GM19035 (cell line): Measurements from ENCODE around the gene ZNFX1.
A peak's percentile ranks its signal among the peaks of the same experiment; 100 is the strongest.
"Not testable (repeated sequence)": the region's sequence is repeated elsewhere in the genome, so short reads cannot be mapped to it uniquely, and the experiment has no call there.

Source experiments
- ATAC-seq: cut with Tn5 transposase; IDR thresholded peaks from one replicate; pipeline ENCODE4 v1.9.1; 2021; ENCODE audit not compliant: unreplicated experiment

Gene ZNFX1

DNA sequence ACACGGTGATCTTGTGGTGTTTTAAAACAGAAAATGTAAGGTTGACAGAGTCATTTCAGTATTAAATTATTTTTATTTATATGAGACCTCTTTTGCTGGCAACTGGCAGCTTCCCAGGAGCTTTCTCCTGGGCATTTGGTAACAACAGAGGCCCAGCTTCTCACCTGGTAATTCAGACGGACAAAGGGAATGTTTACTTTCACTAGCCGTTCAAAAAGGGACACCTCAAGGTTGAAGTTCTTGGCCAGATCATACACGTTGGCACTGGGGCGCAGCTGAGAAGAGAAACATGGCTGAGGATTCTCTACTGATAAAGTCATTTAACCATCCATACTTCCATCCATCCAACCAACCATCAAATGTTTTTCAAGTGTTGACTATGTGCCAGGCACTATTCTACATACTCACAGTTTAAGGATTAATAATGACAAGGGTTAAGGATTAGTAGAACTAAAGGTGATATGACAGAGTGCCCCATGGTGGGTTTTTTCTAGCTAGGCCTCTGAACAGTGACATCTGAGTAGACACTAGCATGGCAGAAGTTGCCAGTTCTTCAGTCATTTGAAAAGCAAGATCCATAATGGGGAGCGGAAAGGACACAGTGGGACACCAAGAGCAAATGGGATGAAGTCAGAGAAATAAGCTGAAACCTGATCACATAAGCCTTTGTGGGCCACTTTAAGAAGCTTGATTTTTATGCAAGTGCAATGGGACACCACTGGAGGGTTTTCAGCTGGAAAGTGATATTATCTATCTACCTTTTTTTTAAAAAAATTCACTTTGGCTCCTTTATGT is 25.1 kb downstream of the ZNFX1 start:
- no peak for ATAC-seq

DNA sequence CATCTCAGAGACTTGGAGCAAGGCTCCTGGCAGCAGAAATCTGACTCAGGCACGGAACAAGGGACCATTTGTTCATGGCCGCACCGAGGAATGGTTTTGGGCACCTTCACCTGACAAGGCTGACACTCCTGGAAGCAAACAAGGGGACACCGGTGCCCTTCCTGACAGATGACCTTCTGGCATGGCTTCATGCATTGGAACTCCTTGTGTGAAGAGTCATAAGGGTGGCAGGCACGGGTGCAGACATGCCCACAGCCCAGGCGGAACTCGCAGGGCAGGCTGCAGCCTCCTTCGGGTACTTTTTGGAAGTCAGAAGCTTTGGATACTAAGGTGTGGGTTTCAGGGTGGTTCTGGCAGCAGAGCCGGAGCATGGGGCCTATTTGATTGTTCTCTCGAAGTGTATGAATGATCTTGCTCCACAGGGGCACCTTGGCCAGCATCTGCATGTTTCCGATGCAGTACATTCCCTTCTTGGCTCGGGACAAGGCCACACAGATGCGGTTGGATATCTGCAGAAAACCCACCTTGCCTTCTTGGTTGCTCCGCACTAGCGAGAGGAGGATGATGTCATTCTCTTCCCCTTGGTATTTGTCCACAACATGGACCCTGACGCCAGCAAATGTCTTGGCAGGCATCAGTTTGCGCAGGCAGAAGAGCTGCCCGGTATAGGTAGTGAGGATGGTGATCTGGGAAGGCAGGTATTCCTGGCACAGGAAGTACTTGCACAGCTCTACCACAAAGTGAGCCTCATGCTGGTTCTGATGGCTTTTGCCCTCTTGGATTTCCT is 28.8 kb downstream of the ZNFX1 start:
- ATAC-seq = no peak

DNA sequence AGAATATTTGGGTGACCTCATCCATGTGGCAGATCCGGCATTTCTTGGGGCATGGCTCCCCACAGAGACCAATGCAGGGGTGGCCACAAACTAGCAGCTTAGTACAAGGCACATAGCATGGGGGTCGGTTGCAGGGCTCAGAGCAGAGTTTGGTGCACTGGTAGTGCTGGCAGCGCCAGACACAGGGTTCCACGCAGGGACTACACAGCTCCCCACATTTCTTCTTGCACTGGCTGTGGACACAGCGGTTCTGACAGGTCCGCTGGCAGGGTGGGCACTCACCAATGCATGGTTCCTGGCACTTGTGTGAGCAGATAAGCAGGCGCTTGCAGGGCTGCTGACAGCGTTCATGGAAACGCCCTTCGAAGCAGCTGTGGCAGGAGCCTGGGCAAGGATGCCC is 29.6 kb downstream of the ZNFX1 start:
- ATAC-seq = no peak

DNA sequence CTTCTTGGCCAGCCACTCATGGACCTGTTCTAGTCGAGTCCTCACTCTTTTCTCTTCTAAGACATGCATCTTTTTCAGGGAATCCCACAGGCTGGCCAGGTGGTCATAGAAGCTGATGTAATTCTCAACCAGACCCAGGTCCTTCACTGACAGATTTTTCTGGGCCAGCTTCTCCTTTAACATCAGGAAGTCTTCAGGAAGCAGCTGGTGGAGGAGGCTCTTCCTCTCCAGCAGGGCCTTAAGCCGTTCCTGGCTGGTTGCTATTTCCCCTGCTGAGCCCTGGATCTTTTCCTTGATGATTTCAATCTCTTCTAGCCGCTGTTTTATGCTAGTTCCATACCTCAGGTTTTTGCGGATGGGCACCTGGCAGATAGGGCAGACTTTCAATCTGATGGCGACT is 30.1 kb downstream of the ZNFX1 start:
- ATAC-seq = no peak

DNA sequence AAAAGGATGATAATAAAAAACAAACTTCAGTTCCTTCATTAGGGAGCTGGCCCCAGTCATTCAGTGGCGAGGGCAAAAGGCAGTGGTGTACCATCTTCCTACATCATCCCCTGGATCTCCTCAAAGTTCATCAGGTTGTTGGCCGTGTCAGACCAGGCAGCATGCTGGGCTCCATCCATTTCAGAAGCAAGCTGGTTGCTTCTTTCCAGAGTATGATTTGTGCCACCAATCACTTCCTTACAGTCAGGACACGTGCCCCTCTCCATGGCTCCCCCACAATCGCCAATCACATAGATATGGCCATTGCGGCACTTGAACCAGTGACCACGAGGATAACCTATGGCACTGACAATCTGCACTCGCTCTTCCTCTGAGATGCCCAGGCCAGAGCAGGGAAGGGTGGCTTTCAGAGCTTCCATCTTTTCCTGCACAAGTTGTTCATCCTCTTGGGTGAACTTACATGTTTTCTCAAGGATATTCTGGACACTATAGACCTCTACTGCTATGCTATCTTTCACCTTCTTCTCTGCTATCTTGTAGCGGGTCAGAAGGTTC is 30.6 kb downstream of the ZNFX1 start:
- ATAC-seq = no peak

DNA sequence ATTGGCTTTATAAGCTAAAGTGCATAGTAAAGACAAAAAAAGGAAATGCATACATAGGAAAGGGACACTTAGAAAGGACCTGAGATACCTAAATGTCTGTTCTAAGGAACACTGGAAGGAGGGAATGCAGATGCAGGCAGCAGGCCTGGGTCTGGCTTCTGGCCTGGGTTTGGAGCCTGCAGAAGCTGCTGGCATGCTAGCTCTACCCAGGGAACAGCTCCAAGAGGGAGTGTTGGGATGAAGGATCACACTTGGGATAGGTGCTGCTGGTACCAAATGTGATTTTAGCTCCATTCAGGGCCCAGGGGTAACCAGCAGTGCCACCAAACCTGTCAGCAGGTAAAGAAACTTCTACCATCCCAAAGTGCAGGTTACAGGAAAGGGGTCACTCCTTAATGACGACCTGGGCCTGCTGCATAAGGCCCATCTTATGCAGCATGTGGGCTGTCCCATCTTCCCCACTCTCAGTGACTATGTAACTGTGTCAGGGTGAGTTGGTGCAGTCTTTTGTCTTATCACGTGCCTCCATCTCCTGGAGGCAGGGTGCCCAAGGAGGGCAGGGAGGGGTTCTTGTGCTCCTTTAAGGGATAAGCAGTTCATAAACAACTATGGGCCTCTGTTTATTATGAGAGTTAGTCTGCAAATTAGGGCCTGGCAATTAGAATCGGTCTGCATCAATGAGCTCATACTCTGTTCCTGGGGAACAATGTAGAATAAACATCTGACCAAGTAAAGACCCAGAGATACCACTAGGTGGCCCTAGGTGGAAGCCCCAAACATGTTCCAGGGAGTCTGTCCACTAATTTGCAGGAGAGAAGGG is 31.7 kb downstream of the ZNFX1 start:
- ATAC-seq = no peak

DNA sequence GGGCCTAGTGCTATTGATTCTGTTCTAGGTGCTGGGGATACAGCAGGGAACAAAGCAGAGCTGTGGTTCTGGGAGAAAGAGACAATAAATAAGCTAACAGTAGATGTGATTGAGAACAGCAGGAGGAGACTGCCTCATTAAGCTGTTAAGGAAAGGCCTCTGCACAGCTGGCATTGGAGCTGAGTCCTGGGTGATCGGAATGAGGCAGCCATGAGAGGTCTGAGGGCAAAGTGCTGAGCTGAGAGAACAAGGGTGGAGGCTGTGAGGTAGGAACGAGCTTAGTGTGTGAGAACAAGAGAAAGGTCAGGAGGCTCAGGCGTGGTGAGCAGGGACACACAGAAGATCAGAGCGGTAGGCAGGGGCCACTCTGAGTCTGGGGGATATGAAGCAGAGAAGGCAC is 40.3 kb downstream of the ZNFX1 start:
- no peak for ATAC-seq

DNA sequence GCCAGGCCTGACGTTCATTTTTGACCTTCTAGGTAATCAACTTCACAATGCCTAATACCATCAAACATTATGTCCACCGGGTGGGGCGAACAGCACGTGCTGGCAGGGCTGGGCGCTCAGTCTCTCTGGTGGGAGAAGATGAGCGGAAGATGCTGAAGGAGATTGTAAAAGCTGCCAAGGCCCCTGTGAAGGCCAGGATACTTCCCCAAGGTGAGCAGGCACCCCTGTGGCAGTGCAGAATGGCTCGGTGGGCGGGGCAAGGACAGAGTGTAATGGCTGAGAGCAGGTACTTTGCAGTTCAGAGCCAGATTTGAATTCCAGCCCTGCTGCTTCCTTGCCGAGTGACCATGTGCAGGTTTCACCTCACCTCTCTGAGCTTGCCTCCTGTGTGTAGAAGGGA is 41.6 kb downstream of the ZNFX1 start:
- no peak for ATAC-seq

DNA sequence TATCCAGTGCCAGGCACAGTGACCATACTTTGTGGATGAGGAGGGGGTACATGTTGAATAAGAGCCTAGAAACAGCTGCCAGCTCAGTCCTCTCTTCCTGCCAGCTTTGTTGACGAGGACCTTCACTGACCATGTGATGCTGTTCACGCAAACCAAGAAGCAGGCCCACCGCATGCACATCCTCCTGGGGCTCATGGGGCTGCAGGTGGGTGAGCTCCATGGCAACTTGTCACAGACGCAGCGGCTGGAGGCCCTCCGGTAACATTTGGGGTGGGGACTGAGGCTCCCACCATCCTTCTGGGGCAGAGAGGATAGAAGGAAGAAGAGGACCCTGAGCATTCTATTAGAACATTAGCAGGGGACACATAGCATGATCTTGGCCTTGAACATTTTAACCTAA is 43.0 kb downstream of the ZNFX1 start:
- ATAC-seq = no peak

DNA sequence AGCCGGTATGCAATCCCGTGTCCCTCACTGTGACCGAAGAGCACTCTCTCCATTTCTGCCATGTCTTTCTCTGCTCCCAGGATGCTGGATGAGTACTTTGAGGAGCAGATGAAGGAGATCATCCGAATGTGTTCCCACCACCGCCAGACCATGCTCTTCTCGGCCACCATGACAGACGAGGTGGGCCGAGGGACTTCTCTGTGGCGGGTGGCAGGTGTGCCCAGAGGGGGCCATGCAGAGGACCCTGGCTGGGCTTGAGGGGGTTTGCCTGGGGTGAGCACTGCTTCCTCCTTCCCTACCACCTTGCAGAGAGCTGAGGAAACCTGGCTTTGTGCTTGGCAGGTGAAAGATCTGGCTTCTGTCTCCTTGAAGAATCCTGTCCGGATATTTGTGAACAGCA is 44.6 kb downstream of the ZNFX1 start:
- ATAC-seq = no peak

DNA sequence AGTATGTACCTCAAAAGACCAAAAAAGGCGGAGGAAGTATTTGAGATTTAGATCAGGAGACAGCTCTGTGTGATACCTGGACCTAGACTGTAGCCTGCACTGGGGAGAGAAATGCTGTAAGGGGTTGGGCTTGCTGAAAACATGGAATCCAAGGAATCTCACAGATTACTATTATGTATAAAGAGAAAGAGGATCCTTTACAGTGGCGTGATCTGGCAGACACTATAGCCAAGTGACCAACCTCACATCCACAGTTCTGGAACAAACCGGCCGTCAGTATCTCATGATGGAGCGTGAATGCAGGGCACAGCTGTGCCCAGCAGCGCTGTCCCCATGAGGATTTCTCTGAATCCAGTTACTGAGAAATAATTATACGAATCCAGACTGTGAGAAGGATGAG is 46.4 kb downstream of the ZNFX1 start:
- no peak for ATAC-seq

DNA sequence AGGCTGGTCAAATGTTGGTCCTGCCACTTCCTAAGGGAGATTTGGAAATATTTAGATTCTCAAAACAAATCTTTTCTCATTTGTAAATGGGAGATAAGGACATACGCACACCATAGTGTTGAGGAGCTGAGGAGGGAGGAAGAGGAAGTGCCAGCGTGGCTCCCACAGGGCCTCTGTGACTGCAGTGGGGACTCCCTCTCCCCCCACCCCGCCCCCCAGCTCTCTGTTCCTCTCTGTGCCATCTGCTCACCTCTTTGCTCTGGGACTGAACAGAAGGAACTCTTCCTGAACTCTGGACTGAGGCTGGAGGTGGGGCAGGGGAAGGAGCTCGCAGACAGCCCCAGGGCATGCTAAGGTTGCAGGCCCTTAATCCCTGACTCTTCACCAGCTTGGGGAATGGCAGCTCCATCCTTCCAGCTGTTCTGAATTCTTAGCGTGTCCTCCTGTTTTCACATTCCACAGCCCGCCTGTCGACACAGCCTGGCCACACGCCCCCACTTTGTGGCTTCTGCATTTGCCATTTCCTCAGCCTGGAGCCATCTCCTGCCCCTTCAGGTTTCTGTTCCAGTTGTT is 47.2 kb downstream of the ZNFX1 start:
- ATAC-seq = no peak

DNA sequence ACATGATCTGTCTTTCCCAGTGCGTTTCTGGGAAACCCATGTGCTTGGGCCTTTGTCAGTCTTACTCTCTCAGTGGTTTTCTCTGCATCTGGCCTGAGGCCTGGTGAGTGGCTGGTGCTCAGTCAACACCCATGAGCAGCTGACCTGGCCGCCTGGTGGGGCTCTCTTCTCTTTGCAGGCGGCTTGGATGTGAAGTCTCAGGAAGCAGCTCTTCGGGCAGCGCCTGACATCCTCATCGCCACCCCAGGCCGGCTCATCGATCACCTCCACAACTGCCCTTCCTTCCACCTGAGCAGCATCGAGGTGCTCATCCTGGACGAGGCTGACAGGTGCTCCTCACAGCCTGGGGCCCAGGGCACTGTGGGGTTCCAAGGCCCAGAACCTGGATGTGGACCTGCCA is 47.8 kb downstream of the ZNFX1 start:
- ATAC-seq = no peak

DNA sequence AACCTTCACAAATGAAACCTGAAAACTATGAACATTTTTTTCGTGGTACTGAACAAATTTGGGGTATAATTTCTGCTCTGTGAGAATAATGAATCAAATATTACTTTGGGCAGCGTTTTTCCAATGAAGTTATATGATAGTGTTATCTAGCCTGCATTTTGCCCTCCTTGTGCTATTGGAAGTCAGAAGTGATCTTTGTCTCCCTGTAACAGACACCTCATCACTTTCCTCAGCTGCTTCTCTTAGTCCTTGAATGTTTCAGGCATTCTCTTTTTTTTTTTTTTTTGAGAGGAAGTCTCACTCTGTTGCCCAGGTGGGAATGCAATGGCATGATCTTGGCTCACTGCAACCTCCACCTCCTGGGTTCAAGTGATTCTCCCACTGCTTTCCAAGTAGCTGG is 48.5 kb downstream of the ZNFX1 start:
- ATAC-seq = no peak

DNA sequence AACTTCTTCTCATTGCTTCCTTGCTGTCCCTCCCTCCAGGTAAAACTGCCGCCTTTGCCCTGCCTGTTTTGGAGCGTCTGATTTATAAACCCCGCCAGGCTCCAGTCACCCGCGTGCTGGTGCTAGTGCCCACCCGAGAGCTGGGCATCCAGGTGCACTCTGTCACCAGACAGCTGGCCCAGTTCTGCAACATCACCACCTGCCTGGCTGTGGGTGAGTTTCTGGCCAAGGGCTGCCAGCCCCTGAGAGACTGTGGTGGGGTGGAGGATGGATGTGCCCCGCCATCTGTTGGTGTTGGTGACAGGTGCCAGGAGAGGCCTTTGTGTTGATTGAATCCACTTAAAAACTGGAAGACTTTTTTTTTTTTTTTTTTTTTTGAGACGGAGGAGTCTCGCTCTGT is 49.2 kb downstream of the ZNFX1 start:
- ATAC-seq = no peak

DNA sequence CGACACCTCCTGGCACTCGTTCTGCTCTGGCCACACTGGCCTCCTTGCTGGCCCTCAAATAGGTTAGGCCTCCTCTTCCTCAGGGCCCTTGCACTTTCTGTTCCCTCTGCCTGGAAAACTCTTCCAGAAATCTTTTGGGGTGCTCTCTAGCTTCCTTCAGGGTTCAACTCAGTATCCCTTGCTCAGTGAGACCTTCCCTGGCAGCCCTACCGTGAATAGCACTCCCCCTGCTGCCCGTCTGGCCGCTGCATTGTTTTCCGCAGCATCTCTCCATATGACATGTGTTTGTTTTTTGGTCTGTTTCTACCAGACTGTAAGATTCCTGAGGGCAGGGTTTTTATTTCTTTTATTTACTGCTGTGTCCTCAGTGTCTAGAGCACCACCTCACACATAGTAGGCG is 52.0 kb downstream of the ZNFX1 start:
- no peak for ATAC-seq

DNA sequence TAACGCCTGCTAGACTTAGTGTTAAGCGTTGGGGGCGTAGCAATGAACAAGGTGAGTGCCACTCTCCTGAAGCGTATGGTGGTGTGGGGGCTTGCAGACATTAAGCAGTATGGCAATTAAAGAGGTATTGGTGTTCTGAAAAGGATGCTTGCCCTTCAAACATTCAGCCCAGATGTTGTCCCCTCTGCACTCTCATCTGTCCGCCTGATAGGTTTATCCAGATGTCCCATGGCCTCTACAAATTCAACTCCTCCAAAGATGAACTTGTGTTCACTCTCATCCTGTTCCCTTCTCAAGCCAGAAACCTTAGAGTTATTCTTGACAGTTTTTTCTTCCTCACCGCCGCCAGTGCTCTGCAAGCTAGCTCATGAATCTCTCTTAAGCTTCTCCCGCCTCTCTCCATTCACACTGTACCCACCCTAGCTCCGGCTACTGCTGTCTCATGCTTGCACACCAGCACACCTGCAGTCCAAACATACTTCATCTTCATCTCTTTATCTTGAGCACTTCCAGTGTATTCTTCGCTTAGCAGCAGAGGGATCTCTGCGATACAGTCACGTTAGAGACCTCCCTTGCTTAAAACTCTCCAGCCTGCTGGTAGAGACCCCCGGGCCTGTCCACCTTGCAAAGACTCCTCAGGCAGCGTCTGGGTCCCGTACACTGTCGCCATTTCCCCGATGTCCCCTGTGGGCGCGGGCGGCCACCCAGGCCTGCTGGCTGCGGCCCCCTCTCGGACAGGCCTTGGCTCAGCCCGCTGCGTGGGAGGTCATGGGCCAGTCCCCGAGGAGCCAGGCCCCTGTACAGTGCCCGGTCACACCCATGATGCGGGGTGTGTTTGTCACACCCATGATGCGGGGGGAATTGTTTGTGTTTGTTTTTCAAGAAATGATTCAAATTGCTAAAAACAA is 57.7 kb downstream of the ZNFX1 start:
- no peak for ATAC-seq

DNA sequence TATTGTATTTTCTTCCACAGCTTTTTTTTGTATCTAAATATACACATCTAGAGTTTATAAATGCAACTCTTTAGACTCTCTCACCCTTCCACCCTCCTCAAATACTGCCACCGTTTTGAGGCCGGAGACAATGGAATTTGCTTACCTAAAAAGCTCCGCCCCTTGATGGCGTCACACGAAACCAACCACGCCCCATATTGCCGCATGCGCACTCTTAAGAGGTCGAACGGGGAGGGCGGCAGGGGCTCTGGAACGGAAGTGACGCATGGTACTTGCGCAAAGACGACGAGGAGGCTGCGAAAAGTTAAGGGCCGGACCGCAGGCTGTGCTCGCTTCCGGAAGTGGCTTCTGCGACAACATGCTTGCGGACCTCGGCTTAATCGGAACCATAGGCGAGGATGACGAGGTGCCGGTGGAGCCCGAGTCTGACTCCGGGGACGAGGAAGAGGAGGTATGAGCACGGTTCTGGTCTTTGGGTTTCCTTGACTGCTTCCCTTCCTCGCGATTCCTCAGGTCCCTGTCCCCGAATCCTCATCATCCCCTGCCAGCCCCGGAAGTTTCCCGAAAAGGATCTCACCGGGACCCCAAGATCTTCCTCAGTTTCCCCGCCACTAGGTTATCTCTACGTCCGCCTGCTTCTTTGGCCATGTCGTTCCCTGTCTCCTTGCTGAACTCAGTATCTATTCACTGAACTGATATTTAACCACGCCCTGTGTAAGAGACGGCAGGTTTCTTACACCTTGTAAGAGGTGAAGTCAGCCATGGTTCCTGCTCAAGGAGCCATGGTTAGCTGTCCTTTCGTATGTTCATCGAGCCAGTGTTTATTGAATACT is 58.5 kb downstream of the ZNFX1 start, which contains the start of gene DDX27:
Gene DDX27 (plus strand): TSS at position 326 of the 833 bp plus-strand sequence. CDS start 33 bp downstream, at position 359.
- peak; percentile 93 for ATAC-seq

DNA sequence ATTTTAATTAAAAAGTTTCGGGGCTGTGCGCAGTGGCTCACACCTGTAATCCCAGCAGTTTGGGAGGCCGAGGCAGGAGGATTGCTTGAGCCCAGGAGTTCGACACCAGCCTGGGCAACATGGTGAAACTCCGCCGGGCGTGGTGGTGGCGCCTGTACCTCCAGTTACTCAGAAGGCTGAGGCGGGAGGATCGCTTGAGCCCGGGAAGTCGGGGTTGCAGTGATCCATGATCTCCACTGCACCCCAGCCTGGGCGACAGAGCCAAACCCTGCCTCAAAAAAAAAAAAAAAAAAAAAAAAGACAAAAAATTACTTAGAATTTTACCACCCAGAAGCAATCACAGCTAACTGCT is 59.1 kb downstream of the ZNFX1 start:
- not testable (repeated sequence) for ATAC-seq
